HepG2 (cell line): ENCODE measurements around the gene SLC15A1. TPM values are rescaled to one million over a fixed set of nuclear protein-coding genes. Genes with fewer than 3 reads are reported as not detected.

Source experiments
- ATAC-seq: fragments of 200-7000 bp; cut with Tn5 transposase; 3 replicates; pipeline ENCODE4 v1.9.1; 2020; ENCODE audit warnings: mild to moderate bottlenecking, moderate library complexity
- BruUV-seq: library from RNA; stranded (reverse); fragments of 400-500 nt; replicated peaks from 2 replicates; lab custom pipeline; 2021; lab: Mats Ljungman, UMichigan
- CTCF ChIA-PET: fragments of 300-600 bp; formaldehyde crosslinking; extraction: SDS; loops from one replicate; lab custom pipeline; 2021; ENCODE audit warnings: low total read pairs, inconsistent platforms, low intra/inter-chr PET ratio; lab: Yijun Ruan, JAX
- POLR2A ChIA-PET: fragments of 350-600 bp; sonication (Branson Sonifier 250); formaldehyde crosslinking; loops from one replicate; lab custom pipeline; 2020; ENCODE audit warnings: antibody characterized with exemption, inconsistent platforms; lab: Yijun Ruan, JAX
- DNase-seq: peaks from one replicate; pipeline ENCODE4 v3.0.0-alpha.2; 2015; ENCODE audit warnings: low spot score
- FAIRE-seq: peaks from 3 replicates; lab custom pipeline; 2011; peaks lifted over from hg19 to GRCh38; lab: Jason Lieb, UNC
- H2AFZ ChIP-seq: one replicate; pipeline ENCODE4 v1.6.1; 2011; ENCODE audit warnings: low read length, inconsistent platforms
- H3K27ac ChIP-seq: fragments of 300-600 bp; 3 replicates; pipeline ENCODE4 v1.8.0; 2011; ENCODE audit warnings: mixed run types, mild to moderate bottlenecking, mixed read lengths, low read length, inconsistent platforms; ENCODE audit not compliant: insufficient read depth; ENCODE audit errors: extremely low read length
- H3K27me3 ChIP-seq, 2 experiments: fragments of 200-600 bp in 1 of 2; 2 replicates in 1 of 2; 3 replicates in 1 of 2; pipeline versions ENCODE4 v1.6.0 to v1.8.0; 2011; ENCODE audit warnings: low read length in 2 of 2, mild to moderate bottlenecking in 2 of 2, moderate library complexity in 2 of 2, inconsistent platforms in 1 of 2; ENCODE audit not compliant: insufficient read depth in 2 of 2, control insufficient read depth in 1 of 2
- H3K36me3 ChIP-seq, 2 experiments: fragments of 200-600 bp in 1 of 2; replicated peaks in 1 of 2; 2 replicates in 1 of 2; 3 replicates in 1 of 2; pipeline versions ENCODE4 v1.5.1 to v1.8.0; 2011; ENCODE audit warnings: low read length in 2 of 2, inconsistent platforms in 1 of 2; ENCODE audit not compliant: insufficient read depth in 2 of 2, control insufficient read depth in 1 of 2
- H3K4me1 ChIP-seq: 2 replicates; pipeline ENCODE4 v1.5.1; 2012; ENCODE audit warnings: low read length, inconsistent platforms; ENCODE audit not compliant: insufficient read depth
- H3K4me2 ChIP-seq: 2 replicates; pipeline ENCODE4 v1.6.0; 2011; ENCODE audit warnings: low read depth, low read length, inconsistent platforms
- H3K4me3 ChIP-seq, 3 experiments: fragments of 200-600 bp in 1 of 3; sonication (generic), shearing (Covaris generic) in 1 of 3; replicated peaks in 1 of 3; 2 replicates each; pipeline ENCODE4 v1.5.1; 2011 to 2016; ENCODE audit warnings: low read length in 3 of 3, inconsistent platforms in 2 of 3, low read depth in 2 of 3, mild to moderate bottlenecking in 2 of 3, control low read depth in 1 of 3, mixed read lengths in 1 of 3; ENCODE audit not compliant: insufficient read depth in 1 of 3
- H3K79me2 ChIP-seq: one replicate; pipeline ENCODE4 v1.6.1; 2011; ENCODE audit warnings: low read length, inconsistent platforms; ENCODE audit not compliant: insufficient read depth
- H3K9ac ChIP-seq: 2 replicates; pipeline ENCODE4 v1.6.0; 2011; ENCODE audit warnings: mild to moderate bottlenecking, low read depth, low read length, inconsistent platforms; ENCODE audit not compliant: insufficient read depth
- H3K9me3 ChIP-seq: 2 replicates; pipeline ENCODE4 v1.5.1; 2012; ENCODE audit warnings: mild to moderate bottlenecking, low read length
- H4K20me1 ChIP-seq: 2 replicates; pipeline ENCODE4 v1.6.0; 2011; ENCODE audit warnings: inconsistent platforms, mild to moderate bottlenecking, low read length, moderate library complexity; ENCODE audit not compliant: insufficient read depth
- CHD2 ChIP-seq: IDR thresholded peaks from 2 replicates; pipeline ENCODE4 v1.6.1; 2011; ENCODE audit warnings: low read depth, low read length, improper control_type of control experiment
- EZH2 ChIP-seq: conservative IDR thresholded peaks from 2 replicates; pipeline ENCODE4 v1.6.1; 2012; ENCODE audit warnings: mild to moderate bottlenecking, low read depth, low read length, moderate library complexity
- MED13 ChIP-seq: sonication (generic); formaldehyde crosslinking; IDR thresholded peaks from 2 replicates; pipeline ENCODE4 v1.5.0; 2020; ENCODE audit warnings: missing genetic modification reagents
- NCOR1 ChIP-seq: fragments of 200-600 bp; sonication (generic); IDR thresholded peaks from 2 replicates; pipeline ENCODE4 v1.7.0; 2017; ENCODE audit warnings: antibody characterized with exemption, low read length, borderline replicate concordance
- ONECUT2 ChIP-seq: sonication (generic); formaldehyde crosslinking; IDR thresholded peaks from 2 replicates; pipeline ENCODE4 v1.4.0; 2020; ENCODE audit warnings: missing genetic modification reagents
- REXO4 ChIP-seq: sonication (generic); formaldehyde crosslinking; IDR thresholded peaks from 2 replicates; pipeline ENCODE4 v1.8.0; 2022; ENCODE audit warnings: missing genetic modification reagents, mild to moderate bottlenecking, borderline replicate concordance
- RFX1 ChIP-seq: fragments of 450-650 bp; IDR thresholded peaks from 2 replicates; pipeline ENCODE4 v1.6.1; 2017
- ZBTB7A ChIP-seq: sonication (generic); formaldehyde crosslinking; IDR thresholded peaks from 2 replicates; pipeline ENCODE4 v1.8.0; 2022; ENCODE audit warnings: mild to moderate bottlenecking, missing genetic modification reagents
- ZNF136 ChIP-seq: sonication (generic); formaldehyde crosslinking; IDR thresholded peaks from 2 replicates; pipeline ENCODE4 v1.8.1; 2022; ENCODE audit warnings: low read depth, mild to moderate bottlenecking, moderate library complexity, missing genetic modification reagents
- ZNF24 ChIP-seq: fragments of 450-650 bp; IDR thresholded peaks from 2 replicates; pipeline ENCODE4 v1.6.1; 2017; ENCODE audit warnings: antibody characterized with exemption, mild to moderate bottlenecking
- ZNF468 ChIP-seq: sonication (generic); formaldehyde crosslinking; IDR thresholded peaks from 2 replicates; pipeline ENCODE4 v1.8.0; 2022; ENCODE audit warnings: mild to moderate bottlenecking, moderate library complexity, missing genetic modification reagents
- ZNF607 ChIP-seq: sonication (generic); formaldehyde crosslinking; IDR thresholded peaks from 2 replicates; pipeline ENCODE4 v1.5.1; 2020; ENCODE audit warnings: missing genetic modification reagents, mild to moderate bottlenecking, borderline replicate concordance
- ZNF616 ChIP-seq: sonication (generic); formaldehyde crosslinking; IDR thresholded peaks from 2 replicates; pipeline ENCODE4 v1.5.0; 2020; ENCODE audit warnings: low read depth, mild to moderate bottlenecking, missing genetic modification reagents
- ZSCAN20 ChIP-seq: sonication (generic); formaldehyde crosslinking; IDR thresholded peaks from 2 replicates; pipeline ENCODE4 v1.4.0; 2020; ENCODE audit warnings: missing genetic modification reagents, mild to moderate bottlenecking, borderline replicate concordance
- WGBS: methylation state at CpG from one replicate; pipeline ENCODE4 v1.1.6; 2017; ENCODE audit warnings: low lambda C conversion rate; 5-methylcytosine and 5-hydroxymethylcytosine counted together
- in situ Hi-C: cut with HindIII; loops from 2 replicates; pipeline ENCODE4 v1.10.0; 2017; ENCODE audit warnings: low pct_unique_long_range_greater_than_20kb; ENCODE audit not compliant: extremely low pct_ligation_motif_present
- intact Hi-C: fragments of 100-400 bp; cut with micrococcal nuclease; formaldehyde crosslinking; loops from one replicate; pipeline ENCODE4 v1.10.0; 2022; ENCODE audit not compliant: unreplicated experiment
- polyA plus RNA-seq, 8 experiments: library from polyadenylated mRNA; depleted of rRNA in 3 of 8; stranded (reverse) in 7 of 8; unstranded in 1 of 8; fragments of >200 nt; fragmentation: Illumina TruSeq in 4 of 8; extraction: Trizol in 4 of 8; gene quantifications; 2 replicates each; pipeline versions ENCODE4 v1.2.1 to v1.2.3, GENCODE V29; 2011 to 2016; ENCODE audit warnings: low read depth in 4 of 8, missing spikeins in 1 of 8, mixed read lengths in 1 of 8; ENCODE audit not compliant: insufficient read depth in 1 of 8
- total RNA-seq, 5 experiments: library from RNA; depleted of rRNA; stranded (reverse); fragments of >200 nt; fragmentation: Illumina TruSeq; extraction: Trizol; gene quantifications; 2 replicates each; pipeline ENCODE4 v1.2.3, GENCODE V29; 2016; ENCODE audit warnings: low read depth in 1 of 5
- TF ChIP-seq, protein P1 (sequence below): IDR thresholded peaks from 2 replicates; pipeline ENCODE4 v1.6.1; 2016; ENCODE audit warnings: missing biosample characterization, missing genetic modification reagents, low read depth
- TF ChIP-seq, protein P2 (sequence below): sonication (generic); formaldehyde crosslinking; IDR thresholded peaks from 2 replicates; pipeline ENCODE4 v1.8.0; 2022; ENCODE audit warnings: missing genetic modification reagents, mild to moderate bottlenecking, moderate library complexity, borderline replicate concordance
- TF ChIP-seq, protein P3 (sequence below): sonication (generic); formaldehyde crosslinking; IDR thresholded peaks from 2 replicates; pipeline ENCODE4 v1.5.0; 2020; ENCODE audit warnings: missing genetic modification reagents
- TF ChIP-seq, protein P4 (sequence below): fragments of 450-650 bp; IDR thresholded peaks from 2 replicates; pipeline ENCODE4 v1.6.1; 2017
- TF ChIP-seq, protein P5 (sequence below): sonication (generic); formaldehyde crosslinking; IDR thresholded peaks from 2 replicates; pipeline ENCODE4 v1.4.0; 2020; ENCODE audit warnings: missing genetic modification reagents

The SLC15A1 gene
- total and polyA plus RNA-seq, 2 of the 13 experiments (the other 11 are each of a cell fraction or from before 2014, with no cell fraction given): 0.17 to 0.20 TPM

- H3K9ac ChIP-seq: no peak overlapping the region
- no peak overlapping the region for H3K4me2 ChIP-seq
- H3K4me3 ChIP-seq: no peak overlapping the region
- ATAC-seq (no peak), FAIRE-seq (no peak), DNase-seq (no peak)
- POLR2A ChIA-PET: no interaction called here
- in situ Hi-C loops: no loop called here
- intact Hi-C loops: no loop called here
- H2AFZ ChIP-seq: no peak overlapping the region
- peaks cover 7 to 49% of the 10 kb centered on the region in 2 experiments; a peak in 4 of 5 replicates for H3K27me3 ChIP-seq
- H3K79me2 ChIP-seq: no peaks in the 10 kb centered on the region
- CTCF ChIA-PET: no interaction called here
- no peaks in the 10 kb centered on the region for H3K36me3 ChIP-seq
- no peak overlapping the region for H3K27ac ChIP-seq
- peaks cover 8% of the 10 kb centered on the region for H3K4me1 ChIP-seq
- TF ChIP-seq ZNF24 (no peak), NCOR1 (no peak), ZNF136 (CRISPR knock-in tag) (no peak), ZNF616 (CRISPR knock-in tag) (no peak), CHD2 (no peak), REXO4 (no peak), ZNF468 (CRISPR knock-in tag) (no peak), ONECUT2 (CRISPR knock-in tag) (no peak), ZNF607 (CRISPR knock-in tag) (no peak), EZH2 (no peak), MED13 (CRISPR knock-in tag) (no peak), ZBTB7A (CRISPR knock-in tag) (no peak), ZSCAN20 (CRISPR knock-in tag) (no peak), RFX1 (no peak)
- TF ChIP-seq, protein P1, sequence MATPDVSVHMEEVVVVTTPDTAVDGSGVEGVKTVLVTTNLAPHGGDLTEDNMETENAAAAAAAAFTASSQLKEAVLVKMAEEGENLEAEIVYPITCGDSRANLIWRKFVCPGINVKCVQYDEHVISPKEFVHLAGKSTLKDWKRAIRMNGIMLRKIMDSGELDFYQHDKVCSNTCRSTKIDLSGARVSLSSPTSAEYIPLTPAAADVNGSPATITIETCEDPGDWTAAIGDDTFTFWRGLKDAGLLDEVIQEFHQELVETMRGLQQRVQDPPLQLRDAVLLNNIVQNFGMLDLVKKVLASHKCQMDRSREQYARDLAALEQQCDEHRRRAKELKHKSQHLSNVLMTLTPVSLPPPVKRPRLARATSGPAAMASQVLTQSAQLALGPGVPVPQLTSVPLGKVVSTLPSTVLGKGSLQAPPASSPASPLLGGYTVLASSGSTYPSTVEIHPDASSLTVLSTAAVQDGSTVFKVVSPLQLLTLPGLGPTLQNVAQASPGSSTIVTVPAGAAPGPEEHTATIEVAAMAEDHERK (CRISPR knock-in tag): no peak
- TF ChIP-seq, protein P2, sequence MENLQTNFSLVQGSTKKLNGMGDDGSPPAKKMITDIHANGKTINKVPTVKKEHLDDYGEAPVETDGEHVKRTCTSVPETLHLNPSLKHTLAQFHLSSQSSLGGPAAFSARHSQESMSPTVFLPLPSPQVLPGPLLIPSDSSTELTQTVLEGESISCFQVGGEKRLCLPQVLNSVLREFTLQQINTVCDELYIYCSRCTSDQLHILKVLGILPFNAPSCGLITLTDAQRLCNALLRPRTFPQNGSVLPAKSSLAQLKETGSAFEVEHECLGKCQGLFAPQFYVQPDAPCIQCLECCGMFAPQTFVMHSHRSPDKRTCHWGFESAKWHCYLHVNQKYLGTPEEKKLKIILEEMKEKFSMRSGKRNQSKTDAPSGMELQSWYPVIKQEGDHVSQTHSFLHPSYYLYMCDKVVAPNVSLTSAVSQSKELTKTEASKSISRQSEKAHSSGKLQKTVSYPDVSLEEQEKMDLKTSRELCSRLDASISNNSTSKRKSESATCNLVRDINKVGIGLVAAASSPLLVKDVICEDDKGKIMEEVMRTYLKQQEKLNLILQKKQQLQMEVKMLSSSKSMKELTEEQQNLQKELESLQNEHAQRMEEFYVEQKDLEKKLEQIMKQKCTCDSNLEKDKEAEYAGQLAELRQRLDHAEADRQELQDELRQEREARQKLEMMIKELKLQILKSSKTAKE (CRISPR knock-in tag): no peak
- TF ChIP-seq, protein P3, sequence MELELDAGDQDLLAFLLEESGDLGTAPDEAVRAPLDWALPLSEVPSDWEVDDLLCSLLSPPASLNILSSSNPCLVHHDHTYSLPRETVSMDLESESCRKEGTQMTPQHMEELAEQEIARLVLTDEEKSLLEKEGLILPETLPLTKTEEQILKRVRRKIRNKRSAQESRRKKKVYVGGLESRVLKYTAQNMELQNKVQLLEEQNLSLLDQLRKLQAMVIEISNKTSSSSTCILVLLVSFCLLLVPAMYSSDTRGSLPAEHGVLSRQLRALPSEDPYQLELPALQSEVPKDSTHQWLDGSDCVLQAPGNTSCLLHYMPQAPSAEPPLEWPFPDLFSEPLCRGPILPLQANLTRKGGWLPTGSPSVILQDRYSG: no peak
- TF ChIP-seq, protein P4, sequence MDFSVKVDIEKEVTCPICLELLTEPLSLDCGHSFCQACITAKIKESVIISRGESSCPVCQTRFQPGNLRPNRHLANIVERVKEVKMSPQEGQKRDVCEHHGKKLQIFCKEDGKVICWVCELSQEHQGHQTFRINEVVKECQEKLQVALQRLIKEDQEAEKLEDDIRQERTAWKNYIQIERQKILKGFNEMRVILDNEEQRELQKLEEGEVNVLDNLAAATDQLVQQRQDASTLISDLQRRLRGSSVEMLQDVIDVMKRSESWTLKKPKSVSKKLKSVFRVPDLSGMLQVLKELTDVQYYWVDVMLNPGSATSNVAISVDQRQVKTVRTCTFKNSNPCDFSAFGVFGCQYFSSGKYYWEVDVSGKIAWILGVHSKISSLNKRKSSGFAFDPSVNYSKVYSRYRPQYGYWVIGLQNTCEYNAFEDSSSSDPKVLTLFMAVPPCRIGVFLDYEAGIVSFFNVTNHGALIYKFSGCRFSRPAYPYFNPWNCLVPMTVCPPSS: no peak
- TF ChIP-seq, protein P5, sequence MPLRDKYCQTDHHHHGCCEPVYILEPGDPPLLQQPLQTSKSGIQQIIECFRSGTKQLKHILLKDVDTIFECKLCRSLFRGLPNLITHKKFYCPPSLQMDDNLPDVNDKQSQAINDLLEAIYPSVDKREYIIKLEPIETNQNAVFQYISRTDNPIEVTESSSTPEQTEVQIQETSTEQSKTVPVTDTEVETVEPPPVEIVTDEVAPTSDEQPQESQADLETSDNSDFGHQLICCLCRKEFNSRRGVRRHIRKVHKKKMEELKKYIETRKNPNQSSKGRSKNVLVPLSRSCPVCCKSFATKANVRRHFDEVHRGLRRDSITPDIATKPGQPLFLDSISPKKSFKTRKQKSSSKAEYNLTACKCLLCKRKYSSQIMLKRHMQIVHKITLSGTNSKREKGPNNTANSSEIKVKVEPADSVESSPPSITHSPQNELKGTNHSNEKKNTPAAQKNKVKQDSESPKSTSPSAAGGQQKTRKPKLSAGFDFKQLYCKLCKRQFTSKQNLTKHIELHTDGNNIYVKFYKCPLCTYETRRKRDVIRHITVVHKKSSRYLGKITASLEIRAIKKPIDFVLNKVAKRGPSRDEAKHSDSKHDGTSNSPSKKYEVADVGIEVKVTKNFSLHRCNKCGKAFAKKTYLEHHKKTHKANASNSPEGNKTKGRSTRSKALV (CRISPR knock-in tag): no peak
- WGBS: 29% methylated on average over 7 of the region's 11 CpGs
- H3K9me3 ChIP-seq: no peaks in the 10 kb centered on the region
- BruUV-seq: no TSS peak
- H4K20me1 ChIP-seq: no peaks in the 10 kb centered on the region
These were observed 14.2 kb upstream of the SLC15A1 start for GRCh38 chr13:98766697-98767096.
